Ovary (tissue), 3 donors: Measurements from ENCODE around the gene QSOX2.

Source experiments
- CTCF ChIP-seq, 3 donors: fragments of 450-650 bp in 2 of 3; fragments of 200-600 bp in 1 of 3; IDR thresholded peaks; one replicate each; pipeline versions ENCODE4 v1.5.1 to v1.8.0; 2016 to 2022; ENCODE audit warnings: antibody characterized with exemption in 3 of 3, mild to moderate bottlenecking in 1 of 3
- POLR2A ChIP-seq: fragments of 450-650 bp; IDR thresholded peaks from one replicate; pipeline ENCODE4 v1.6.1; 2017; ENCODE audit warnings: antibody characterized with exemption, mild to moderate bottlenecking, moderate library complexity
- donor health status: DM: no; HTN: no; CAD: no.

GRCh38 chr9:136235171-136235570 is 10.4 kb downstream of the QSOX2 start:
- TF ChIP-seq POLR2A (no peak), CTCF (IDR thresholded peaks at IDR 0.05) (no peak)
